ENCODE results near the gene UMODL1.

UMODL1 gene

GRCh38 chr21:42160111-42160721 is 89.1 kb downstream of the UMODL1 start:
- no peak overlapping the region for H3K4me3 Mint-ChIP-seq
- ATAC-seq (no peak), DNase-seq (no peak)
- H3K27me3 Mint-ChIP-seq: no peaks in the 10 kb centered on the region
- no peaks in the 10 kb centered on the region for H3K9me3 Mint-ChIP-seq
- H3K4me1 Mint-ChIP-seq: peaks cover 29% of the 10 kb centered on the region
- H3K36me3 Mint-ChIP-seq (ENCODE audit: low read depth): no peaks in the 10 kb centered on the region
- H3K27ac Mint-ChIP-seq: no peak overlapping the region

- ATAC-seq (no peak), DNase-seq (no peak)
- Mint-ChIP-seq H3K4me1 (peaks cover 29% of the 10 kb centered on the region), H3K27ac (no peak overlapping the region), H3K4me3 (no peak overlapping the region), H3K36me3 (ENCODE audit: low read depth) (no peaks in the 10 kb centered on the region), H3K27me3 (no peaks in the 10 kb centered on the region), H3K9me3 (no peaks in the 10 kb centered on the region)
Observed at GRCh38 chr21:42160765-42161164, 89.6 kb downstream of the UMODL1 start.

GRCh38 chr21:42161401-42161955 is 90.4 kb downstream of the UMODL1 start:
- H3K27ac Mint-ChIP-seq: peak overlapping the region; percentile 44
- peaks cover 29% of the 10 kb centered on the region for H3K4me1 Mint-ChIP-seq
- H3K27me3 Mint-ChIP-seq: no peaks in the 10 kb centered on the region
- DNase-seq (no peak), ATAC-seq (no peak)
- no peaks in the 10 kb centered on the region for H3K36me3 Mint-ChIP-seq (ENCODE audit: low read depth)
- no peak overlapping the region for H3K4me3 Mint-ChIP-seq
- no peaks in the 10 kb centered on the region for H3K9me3 Mint-ChIP-seq

- DNase-seq: peak; percentile 36
- Mint-ChIP-seq H3K4me3 (no peak overlapping the region), H3K4me1 (peaks cover 29% of the 10 kb centered on the region), H3K9me3 (no peaks in the 10 kb centered on the region), H3K27ac (peak overlapping the region; percentile 44), H3K36me3 (ENCODE audit: low read depth) (no peaks in the 10 kb centered on the region), H3K27me3 (no peaks in the 10 kb centered on the region)
- peak; percentile 8 for ATAC-seq
Observed at GRCh38 chr21:42161956-42162681, 91.0 kb downstream of the UMODL1 start.

GRCh38 chr21:42162831-42163510 is 91.9 kb downstream of the UMODL1 start:
- Mint-ChIP-seq H3K4me3 (no peak overlapping the region), H3K36me3 (ENCODE audit: low read depth) (no peaks in the 10 kb centered on the region), H3K27ac (no peak overlapping the region), H3K27me3 (no peaks in the 10 kb centered on the region), H3K9me3 (no peaks in the 10 kb centered on the region), H3K4me1 (peaks cover 29% of the 10 kb centered on the region)
- DNase-seq (peak; percentile 2), ATAC-seq (peak; percentile 3)

GRCh38 chr21:42163511-42163863 is 92.4 kb downstream of the UMODL1 start:
- Mint-ChIP-seq H3K4me1 (peaks cover 29% of the 10 kb centered on the region), H3K9me3 (no peaks in the 10 kb centered on the region), H3K27ac (no peak overlapping the region), H3K4me3 (no peak overlapping the region), H3K27me3 (no peaks in the 10 kb centered on the region), H3K36me3 (ENCODE audit: low read depth) (no peaks in the 10 kb centered on the region)
- ATAC-seq: no peak
- DNase-seq: no peak

- Mint-ChIP-seq H3K4me3 (no peak overlapping the region), H3K4me1 (peaks cover 28% of the 10 kb centered on the region), H3K27ac (no peak overlapping the region), H3K36me3 (ENCODE audit: low read depth) (no peaks in the 10 kb centered on the region), H3K9me3 (no peaks in the 10 kb centered on the region), H3K27me3 (no peaks in the 10 kb centered on the region)
- ATAC-seq (peak; percentile 66), DNase-seq (peak; percentile 65)
Observed at GRCh38 chr21:42164064-42164789, 93.1 kb downstream of the UMODL1 start.

- no peaks in the 10 kb centered on the region for H3K9me3 Mint-ChIP-seq
- H3K4me1 Mint-ChIP-seq: peaks cover 24% of the 10 kb centered on the region
- no peak overlapping the region for H3K4me3 Mint-ChIP-seq
- no peaks in the 10 kb centered on the region for H3K36me3 Mint-ChIP-seq (ENCODE audit: low read depth)
- no peak overlapping the region for H3K27ac Mint-ChIP-seq
- ATAC-seq (no peak), DNase-seq (no peak)
- H3K27me3 Mint-ChIP-seq: no peaks in the 10 kb centered on the region
Observed at GRCh38 chr21:42164818-42165217, 93.7 kb downstream of the UMODL1 start.

- Mint-ChIP-seq H3K4me1 (peaks cover 19% of the 10 kb centered on the region), H3K27me3 (no peaks in the 10 kb centered on the region), H3K36me3 (ENCODE audit: low read depth) (no peaks in the 10 kb centered on the region), H3K4me3 (no peak overlapping the region), H3K27ac (no peak overlapping the region), H3K9me3 (no peaks in the 10 kb centered on the region)
- ATAC-seq: no peak
- DNase-seq: no peak
Observed at GRCh38 chr21:42165901-42166300, 94.8 kb downstream of the UMODL1 start.

GRCh38 chr21:42169758-42170157 is 98.6 kb downstream of the UMODL1 start:
- Mint-ChIP-seq H3K27me3 (no peaks in the 10 kb centered on the region), H3K4me3 (no peak overlapping the region), H3K4me1 (no peaks in the 10 kb centered on the region), H3K36me3 (ENCODE audit: low read depth) (no peaks in the 10 kb centered on the region), H3K27ac (no peak overlapping the region), H3K9me3 (no peaks in the 10 kb centered on the region)
- ATAC-seq: no peak
- no peak for DNase-seq

- Mint-ChIP-seq H3K4me3 (no peak overlapping the region), H3K4me1 (no peaks in the 10 kb centered on the region), H3K9me3 (no peaks in the 10 kb centered on the region), H3K27ac (no peak overlapping the region), H3K36me3 (ENCODE audit: low read depth) (no peaks in the 10 kb centered on the region), H3K27me3 (no peaks in the 10 kb centered on the region)
- ATAC-seq (no peak), DNase-seq (no peak)
Observed at GRCh38 chr21:42171091-42172053, 100.3 kb downstream of the UMODL1 start.

- no peaks in the 10 kb centered on the region for H3K4me1 Mint-ChIP-seq
- H3K27ac Mint-ChIP-seq: no peak overlapping the region
- DNase-seq: no peak
- H3K9me3 Mint-ChIP-seq: no peaks in the 10 kb centered on the region
- H3K27me3 Mint-ChIP-seq: no peaks in the 10 kb centered on the region
- no peak overlapping the region for H3K4me3 Mint-ChIP-seq
- no peaks in the 10 kb centered on the region for H3K36me3 Mint-ChIP-seq (ENCODE audit: low read depth)
- ATAC-seq: no peak
Observed at GRCh38 chr21:42172596-42173483, 101.7 kb downstream of the UMODL1 start.

GRCh38 chr21:42174173-42174572 is 103.1 kb downstream of the UMODL1 start:
- ATAC-seq: no peak
- no peaks in the 10 kb centered on the region for H3K36me3 Mint-ChIP-seq (ENCODE audit: low read depth)
- H3K27me3 Mint-ChIP-seq: no peaks in the 10 kb centered on the region

More at GRCh38 chr21:42174173-42174572, 103.1 kb downstream of the UMODL1 start:
- no peak for DNase-seq
- Mint-ChIP-seq H3K4me3 (no peak overlapping the region), H3K27ac (no peak overlapping the region), H3K9me3 (no peaks in the 10 kb centered on the region), H3K4me1 (no peaks in the 10 kb centered on the region)

Measured in activated naive CD8-positive, alpha-beta T cell treated with anti-CD3 and anti-CD28 coated beads, Interleukin-2, amount 50 U/mL, for 24 hours (primary cell).